ENCODE measurements around the gene LUZP4.
"Not testable (repeated sequence)": the region's sequence is repeated elsewhere in the genome, so short reads cannot be mapped to it uniquely, and the experiment has no call there.

The LUZP4 gene

GRCh38 chrX:115289465-115289864 lies at the start of gene LUZP4:
LUZP4 (plus strand) TSS chrX:115289715; CDS start chrX:115289760, 45 bp downstream.
- DNase-seq (ENCODE audit: low read depth in 3 of 3, low spot score in 1 of 3): no peak

GRCh38 chrX:115251458-115252233 lies 37.9 kb upstream of the LUZP4 start:
- no peak for DNase-seq (ENCODE audit: low read depth in 3 of 3, low spot score in 1 of 3)

- DNase-seq (ENCODE audit: low read depth in 3 of 3, low spot score in 1 of 3): no peak
Measured at GRCh38 chrX:115255003-115255402, 34.5 kb upstream of the LUZP4 start.

- DNase-seq (ENCODE audit: low read depth in 3 of 3, low spot score in 1 of 3): no peak
Measured at GRCh38 chrX:115257711-115258110, 31.8 kb upstream of the LUZP4 start.

GRCh38 chrX:115259238-115259875 lies 30.2 kb upstream of the LUZP4 start:
- no peak for DNase-seq (ENCODE audit: low read depth in 3 of 3, low spot score in 1 of 3)

GRCh38 chrX:115260330-115260729 lies 29.2 kb upstream of the LUZP4 start:
- DNase-seq (ENCODE audit: low read depth in 3 of 3, low spot score in 1 of 3): no peak

GRCh38 chrX:115261148-115261547 lies 28.4 kb upstream of the LUZP4 start:
- DNase-seq (ENCODE audit: low read depth in 3 of 3, low spot score in 1 of 3): no peak

GRCh38 chrX:115264009-115264408 lies 25.5 kb upstream of the LUZP4 start:
- DNase-seq (ENCODE audit: low read depth in 3 of 3, low spot score in 1 of 3): no peak

GRCh38 chrX:115266300-115266699 lies 23.2 kb upstream of the LUZP4 start:
- no peak for DNase-seq (ENCODE audit: low read depth in 3 of 3, low spot score in 1 of 3)

GRCh38 chrX:115268421-115268820 lies 21.1 kb upstream of the LUZP4 start:
- DNase-seq (ENCODE audit: low read depth in 3 of 3, low spot score in 1 of 3): no peak

GRCh38 chrX:115269051-115269683 lies 20.3 kb upstream of the LUZP4 start:
- no peak for DNase-seq (ENCODE audit: low read depth in 3 of 3, low spot score in 1 of 3)

GRCh38 chrX:115284877-115285276 lies 4.6 kb upstream of the LUZP4 start:
- no peak for DNase-seq (ENCODE audit: low read depth in 3 of 3, low spot score in 1 of 3)

GRCh38 chrX:115297189-115297588 lies 7.7 kb downstream of the LUZP4 start:
- DNase-seq (ENCODE audit: low read depth in 3 of 3, low spot score in 1 of 3): no peak

GRCh38 chrX:115311139-115311538 lies 21.6 kb downstream of the LUZP4 start:
- DNase-seq (ENCODE audit: low read depth in 3 of 3, low spot score in 1 of 3): no peak

GRCh38 chrX:115311601-115312001 lies 22.1 kb downstream of the LUZP4 start:
- DNase-seq (ENCODE audit: low read depth in 3 of 3, low spot score in 1 of 3): no peak

- DNase-seq (ENCODE audit: low read depth in 3 of 3, low spot score in 1 of 3): no peak
Measured at GRCh38 chrX:115318139-115318538, 28.6 kb downstream of the LUZP4 start.

- DNase-seq (ENCODE audit: low read depth in 3 of 3, low spot score in 1 of 3): no peak
Measured at GRCh38 chrX:115322375-115322774, 32.9 kb downstream of the LUZP4 start.

- no peak for DNase-seq (ENCODE audit: low read depth in 3 of 3, low spot score in 1 of 3)
Measured at GRCh38 chrX:115324194-115324593, 34.7 kb downstream of the LUZP4 start.

- not testable (repeated sequence) for DNase-seq (ENCODE audit: low read depth in 3 of 3, low spot score in 1 of 3)
Measured at GRCh38 chrX:115329282-115329681, 39.8 kb downstream of the LUZP4 start.

GRCh38 chrX:115330498-115331168 lies 41.1 kb downstream of the LUZP4 start:
- no peak for DNase-seq (ENCODE audit: low read depth in 3 of 3, low spot score in 1 of 3)

GRCh38 chrX:115332832-115333231 lies 43.3 kb downstream of the LUZP4 start:
- no peak for DNase-seq (ENCODE audit: low read depth in 3 of 3, low spot score in 1 of 3)

GRCh38 chrX:115333446-115333845 lies 43.9 kb downstream of the LUZP4 start:
- no peak for DNase-seq (ENCODE audit: low read depth in 3 of 3, low spot score in 1 of 3)

Data from stimulated activated CD4-positive, alpha-beta T cell treated with anti-CD3 and anti-CD28 coated beads, TNF-alpha, amount 100 ng/mL, for 1 hour (primary cell).